HEK293 (cell line): ENCODE data around the gene SEPTIN12.

ENCODE experiments used
- BCL11A ChIP-seq: fragments of 450-650 bp; formaldehyde crosslinking; IDR thresholded peaks from 2 replicates; pipeline ENCODE4 v1.5.1; 2016; ENCODE audit warnings: low read depth, missing biosample characterization, missing genetic modification characterization
- GLIS2 ChIP-seq: fragments of 450-650 bp; formaldehyde crosslinking; IDR thresholded peaks from 2 replicates; pipeline ENCODE4 v1.5.1; 2016; ENCODE audit warnings: missing biosample characterization, missing genetic modification characterization
- HIC1 ChIP-seq: fragments of 450-650 bp; formaldehyde crosslinking; IDR thresholded peaks from 2 replicates; pipeline ENCODE4 v1.5.1; 2016; ENCODE audit warnings: missing biosample characterization, missing genetic modification characterization
- KLF1 ChIP-seq: fragments of 450-650 bp; formaldehyde crosslinking; IDR thresholded peaks from 2 replicates; pipeline ENCODE4 v1.5.1; 2016; ENCODE audit warnings: missing biosample characterization, missing genetic modification characterization
- PRDM4 ChIP-seq: fragments of 450-650 bp; formaldehyde crosslinking; IDR thresholded peaks from 2 replicates; pipeline ENCODE4 v1.5.1; 2017; ENCODE audit warnings: missing biosample characterization, missing genetic modification characterization
- REST ChIP-seq: fragments of 450-650 bp; formaldehyde crosslinking; IDR thresholded peaks from 2 replicates; pipeline ENCODE4 v1.5.1; 2016; ENCODE audit warnings: missing biosample characterization, missing genetic modification characterization
- YY1 ChIP-seq: fragments of 450-650 bp; formaldehyde crosslinking; IDR thresholded peaks from 2 replicates; pipeline ENCODE4 v1.5.1; 2018; ENCODE audit warnings: missing biosample characterization, missing genetic modification characterization
- ZBTB20 ChIP-seq: fragments of 450-650 bp; formaldehyde crosslinking; IDR thresholded peaks from 2 replicates; pipeline ENCODE4 v1.5.1; 2016; ENCODE audit warnings: missing biosample characterization, missing genetic modification characterization
- ZBTB26 ChIP-seq: fragments of 450-650 bp; formaldehyde crosslinking; optimal IDR thresholded peaks from 2 replicates; pipeline ENCODE3; 2016; ENCODE audit warnings: missing biosample characterization, mild to moderate bottlenecking, missing genetic modification characterization
- ZNF140 ChIP-seq: fragments of 450-650 bp; formaldehyde crosslinking; IDR thresholded peaks from 2 replicates; pipeline ENCODE4 v1.5.1; 2016; ENCODE audit warnings: missing biosample characterization, missing genetic modification characterization
- ZNF221 ChIP-seq: fragments of 450-650 bp; formaldehyde crosslinking; IDR thresholded peaks from 2 replicates; pipeline ENCODE4 v1.5.1; 2017; ENCODE audit warnings: missing biosample characterization, missing genetic modification characterization, borderline replicate concordance
- ZNF24 ChIP-seq: fragments of 450-650 bp; formaldehyde crosslinking; IDR thresholded peaks from 2 replicates; pipeline ENCODE4 v1.5.1; 2016; ENCODE audit warnings: missing biosample characterization, missing genetic modification characterization
- ZNF248 ChIP-seq: fragments of 450-650 bp; formaldehyde crosslinking; IDR thresholded peaks from 2 replicates; pipeline ENCODE4 v1.5.1; 2017; ENCODE audit warnings: missing biosample characterization, missing genetic modification characterization
- ZNF274 ChIP-seq, 2 experiments: fragments of 200-500 bp in 1 of 2; fragments of 450-650 bp in 1 of 2; sonication (Bioruptor generic) in 1 of 2; formaldehyde crosslinking in 1 of 2; IDR thresholded peaks; 2 replicates each; pipeline versions ENCODE4 v1.5.1 to v1.6.1; 2014 to 2016; ENCODE audit warnings: borderline replicate concordance in 1 of 2, inconsistent platforms in 1 of 2, low read length in 1 of 2, missing biosample characterization in 1 of 2, missing genetic modification characterization in 1 of 2
- ZNF311 ChIP-seq: fragments of 450-650 bp; formaldehyde crosslinking; IDR thresholded peaks from 2 replicates; pipeline ENCODE4 v1.5.1; 2017; ENCODE audit warnings: missing biosample characterization, missing genetic modification characterization, borderline replicate concordance
- ZNF324 ChIP-seq: fragments of 450-650 bp; formaldehyde crosslinking; IDR thresholded peaks from 2 replicates; pipeline ENCODE4 v1.5.1; 2016; ENCODE audit warnings: missing biosample characterization, missing genetic modification characterization
- ZNF335 ChIP-seq: fragments of 450-650 bp; formaldehyde crosslinking; conservative IDR thresholded peaks from 2 replicates; pipeline ENCODE4 v1.5.1; 2016; ENCODE audit warnings: missing biosample characterization, missing genetic modification characterization
- ZNF362 ChIP-seq: fragments of 450-650 bp; formaldehyde crosslinking; IDR thresholded peaks from 2 replicates; pipeline ENCODE4 v1.5.1; 2016; ENCODE audit warnings: missing biosample characterization, missing genetic modification characterization
- ZNF394 ChIP-seq: fragments of 450-650 bp; formaldehyde crosslinking; IDR thresholded peaks from 2 replicates; pipeline ENCODE4 v1.5.1; 2016; ENCODE audit warnings: missing biosample characterization, missing genetic modification characterization, mild to moderate bottlenecking, moderate library complexity, borderline replicate concordance
- ZNF426 ChIP-seq: fragments of 450-650 bp; formaldehyde crosslinking; IDR thresholded peaks from 2 replicates; pipeline ENCODE4 v1.5.1; 2017; ENCODE audit warnings: missing biosample characterization, missing genetic modification characterization, mild to moderate bottlenecking, inconsistent platforms, moderate library complexity
- ZNF549 ChIP-seq: fragments of 450-650 bp; IDR thresholded peaks from 2 replicates; pipeline ENCODE4 v1.5.1; 2018; ENCODE audit warnings: missing biosample characterization, missing genetic modification characterization, mild to moderate bottlenecking, inconsistent platforms, moderate library complexity
- ZNF571 ChIP-seq: fragments of 450-650 bp; formaldehyde crosslinking; IDR thresholded peaks from 2 replicates; pipeline ENCODE4 v1.5.0; 2017; ENCODE audit warnings: missing biosample characterization, missing genetic modification characterization
- ZNF600 ChIP-seq: fragments of 450-650 bp; formaldehyde crosslinking; IDR thresholded peaks from 2 replicates; pipeline ENCODE4 v1.5.1; 2016; ENCODE audit warnings: missing biosample characterization, missing genetic modification characterization
- ZNF623 ChIP-seq: fragments of 450-650 bp; formaldehyde crosslinking; IDR thresholded peaks from 2 replicates; pipeline ENCODE4 v1.5.1; 2016; ENCODE audit warnings: missing biosample characterization, missing genetic modification characterization
- ZNF629 ChIP-seq: fragments of 450-650 bp; formaldehyde crosslinking; IDR thresholded peaks from 2 replicates; pipeline ENCODE4 v1.5.1; 2017; ENCODE audit warnings: missing biosample characterization, missing genetic modification characterization
- ZNF639 ChIP-seq: fragments of 450-650 bp; formaldehyde crosslinking; IDR thresholded peaks from 2 replicates; pipeline ENCODE4 v1.5.1; 2016; ENCODE audit warnings: missing biosample characterization, missing genetic modification characterization
- ZNF701 ChIP-seq: fragments of 450-650 bp; formaldehyde crosslinking; IDR thresholded peaks from 2 replicates; pipeline ENCODE4 v1.5.1; 2016; ENCODE audit warnings: missing biosample characterization, missing genetic modification characterization
- ZNF777 ChIP-seq: fragments of 450-650 bp; formaldehyde crosslinking; IDR thresholded peaks from 2 replicates; pipeline ENCODE4 v1.5.1; 2017; ENCODE audit warnings: missing biosample characterization, missing genetic modification characterization, borderline replicate concordance

SEPTIN12 gene

GRCh38 chr16:4802659-4803287, 14.6 kb upstream of the SEPTIN12 start (continued):
- TF ChIP-seq KLF1 (tag by site-specific recombination) = no peak
- TF ChIP-seq ZBTB20 (tag by site-specific recombination) = peak; percentile 99
- no peak for TF ChIP-seq ZNF362 (tag by site-specific recombination)
- TF ChIP-seq ZNF426 (tag by site-specific recombination) = no peak
- TF ChIP-seq ZNF248 = no peak
- TF ChIP-seq ZNF24 (tag by site-specific recombination) = no peak
- TF ChIP-seq ZNF623 (tag by site-specific recombination) = no peak
- TF ChIP-seq ZNF600 (tag by site-specific recombination) = peak; percentile 71; the same call in 1 of the 2 replicates
- TF ChIP-seq ZNF701 (tag by site-specific recombination) = no peak
- no peak for TF ChIP-seq ZNF221 (tag by site-specific recombination)
- peak; percentile 53; the same call in 1 of the 2 replicates for TF ChIP-seq GLIS2 (tag by site-specific recombination)
- no peak for TF ChIP-seq ZNF629 (tag by site-specific recombination)
- no peak for TF ChIP-seq ZNF571
- no peak for TF ChIP-seq ZNF140
- TF ChIP-seq REST (tag by site-specific recombination) = no peak
- no peak for TF ChIP-seq YY1 (tag by site-specific recombination)
- no peak for TF ChIP-seq ZNF394 (tag by site-specific recombination)
- no peak for TF ChIP-seq PRDM4
- peak; percentile 89 for TF ChIP-seq ZBTB26 (tag by site-specific recombination)
- TF ChIP-seq HIC1 (tag by site-specific recombination) = peak; percentile 49; the same call in 1 of the 2 replicates
- TF ChIP-seq ZNF274 (IDR thresholded peaks at IDR 0.05; ENCODE audit: low read length) = no peak
- TF ChIP-seq ZNF274 (tag by site-specific recombination; IDR thresholded peaks at IDR 0.05; ENCODE audit: borderline replicate concordance) = no peak
- TF ChIP-seq ZNF639 = no peak
- no peak for TF ChIP-seq BCL11A (tag by site-specific recombination)
- TF ChIP-seq ZNF335 (tag by site-specific recombination) = peak; percentile 58; the same call in 1 of the 2 replicates
- no peak for TF ChIP-seq ZNF549
- no peak for TF ChIP-seq ZNF311 (tag by site-specific recombination)
- TF ChIP-seq ZNF324 (tag by site-specific recombination) = no peak
- no peak for TF ChIP-seq ZNF777 (tag by site-specific recombination)
